Measurements from ENCODE around the gene KRT83.

GRCh38 chr12:52291267-52291935, 29.8 kb downstream of the KRT83 start, which contains the start of gene KRT81:
- TF ChIP-seq, protein P1, sequence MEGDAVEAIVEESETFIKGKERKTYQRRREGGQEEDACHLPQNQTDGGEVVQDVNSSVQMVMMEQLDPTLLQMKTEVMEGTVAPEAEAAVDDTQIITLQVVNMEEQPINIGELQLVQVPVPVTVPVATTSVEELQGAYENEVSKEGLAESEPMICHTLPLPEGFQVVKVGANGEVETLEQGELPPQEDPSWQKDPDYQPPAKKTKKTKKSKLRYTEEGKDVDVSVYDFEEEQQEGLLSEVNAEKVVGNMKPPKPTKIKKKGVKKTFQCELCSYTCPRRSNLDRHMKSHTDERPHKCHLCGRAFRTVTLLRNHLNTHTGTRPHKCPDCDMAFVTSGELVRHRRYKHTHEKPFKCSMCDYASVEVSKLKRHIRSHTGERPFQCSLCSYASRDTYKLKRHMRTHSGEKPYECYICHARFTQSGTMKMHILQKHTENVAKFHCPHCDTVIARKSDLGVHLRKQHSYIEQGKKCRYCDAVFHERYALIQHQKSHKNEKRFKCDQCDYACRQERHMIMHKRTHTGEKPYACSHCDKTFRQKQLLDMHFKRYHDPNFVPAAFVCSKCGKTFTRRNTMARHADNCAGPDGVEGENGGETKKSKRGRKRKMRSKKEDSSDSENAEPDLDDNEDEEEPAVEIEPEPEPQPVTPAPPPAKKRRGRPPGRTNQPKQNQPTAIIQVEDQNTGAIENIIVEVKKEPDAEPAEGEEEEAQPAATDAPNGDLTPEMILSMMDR (IDR thresholded peaks at IDR 0.05; ENCODE audit: insufficient read depth, low read length, poor library complexity, severe bottlenecking) = no peak
- no peak for TF ChIP-seq EZH2phosphoT487 (conservative IDR thresholded peaks at IDR 0.05; ENCODE audit: low read length)
